Muscle layer of colon (tissue), 2 donors: Measurements from ENCODE around the gene SPEG.
A peak's percentile ranks its signal among the peaks of the same experiment; 100 is the strongest.
"Not testable (repeated sequence)": the region's sequence is repeated elsewhere in the genome, so short reads cannot be mapped to it uniquely, and the experiment has no call there.

Experiments
- H3K27ac ChIP-seq: one replicate; pipeline ENCODE4 v1.7.0; 2013; ENCODE audit warnings: low read depth, mild to moderate bottlenecking, low read length, moderate library complexity
- H3K27me3 ChIP-seq, 2 donors: one replicate each; pipeline ENCODE4 v1.7.0; 2013; ENCODE audit warnings: low read length in 2 of 2, mild to moderate bottlenecking in 2 of 2; ENCODE audit not compliant: insufficient read depth in 2 of 2, control insufficient read depth in 1 of 2
- H3K36me3 ChIP-seq: one replicate; pipeline ENCODE4 v1.7.0; 2013; ENCODE audit warnings: mild to moderate bottlenecking, low read length; ENCODE audit not compliant: insufficient read depth
- H3K4me1 ChIP-seq: one replicate; pipeline ENCODE4 v1.7.0; 2013; ENCODE audit warnings: mild to moderate bottlenecking, low read length; ENCODE audit not compliant: insufficient read depth
- H3K4me3 ChIP-seq, 2 donors: one replicate each; pipeline ENCODE4 v1.7.0; 2013; ENCODE audit warnings: low read length in 2 of 2, low read depth in 1 of 2, mild to moderate bottlenecking in 1 of 2, moderate library complexity in 1 of 2
- H3K9ac ChIP-seq: one replicate; pipeline ENCODE4 v1.7.0; 2013; ENCODE audit warnings: low read length
- H3K9me3 ChIP-seq: one replicate; pipeline ENCODE4 v1.7.0; 2013; ENCODE audit warnings: mild to moderate bottlenecking, low read length
- donor health status: abdominal sarcoma.
- donor health status: Adenocarcinoma of cecum.

SPEG gene

DNA sequence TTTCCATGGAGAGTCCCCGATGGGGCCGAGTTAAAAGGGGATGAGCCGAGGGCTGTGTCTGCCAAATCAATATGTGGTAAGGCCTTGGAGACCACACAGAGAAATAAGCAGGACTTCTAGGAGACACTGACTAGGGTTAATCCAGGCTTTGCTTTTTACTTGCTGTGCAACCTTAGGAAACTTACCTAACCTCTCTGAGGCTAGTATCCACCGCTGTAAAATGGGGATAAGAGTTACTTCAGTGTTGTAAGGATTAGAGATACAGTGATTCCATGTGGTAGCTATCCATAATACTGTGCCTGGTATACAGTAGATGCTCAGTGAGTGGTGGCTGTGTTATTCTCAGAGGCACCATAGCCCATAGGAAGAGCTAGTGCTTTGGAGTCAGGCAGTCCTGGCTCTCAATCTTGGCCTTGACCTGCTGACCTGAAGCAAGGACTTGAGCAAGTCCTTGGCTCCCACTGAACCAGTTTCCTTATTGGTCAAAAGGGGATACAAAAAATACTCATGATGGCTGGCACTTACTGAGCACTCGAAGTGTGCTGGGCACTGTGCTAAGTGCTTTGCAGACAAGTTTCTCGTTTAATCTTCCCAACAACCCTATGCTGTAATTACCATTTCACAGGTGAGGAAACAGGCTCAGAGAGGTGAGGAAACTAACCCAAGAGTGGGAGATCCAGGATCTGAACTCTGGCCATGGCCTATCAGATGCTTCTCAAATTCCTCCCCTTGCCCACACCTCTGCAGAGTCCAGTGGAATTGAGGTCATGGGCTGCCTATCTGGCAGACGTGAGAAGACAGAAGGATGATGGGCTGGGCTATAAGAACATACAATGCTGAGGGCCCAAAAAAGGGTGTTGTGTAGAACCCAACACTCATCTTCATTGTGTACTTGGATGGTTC, 28.4 kb upstream of the SPEG start:
- Histone ChIP-seq H3K27ac (peak overlapping the region; percentile 93), H3K4me3 (peak overlapping the region in 1 of 2 donors; percentile 50)

GRCh38 chr2:219406861-219407230, 27.8 kb upstream of the SPEG start:
- peak overlapping the region in 1 of 2 donors; percentile 35 for H3K4me3 ChIP-seq
- no peaks in the 10 kb centered on the region for H3K9me3 ChIP-seq
- no peaks in the 10 kb centered on the region for H3K27me3 ChIP-seq
- H3K4me1 ChIP-seq: peaks cover 73% of the 10 kb centered on the region
- H3K36me3 ChIP-seq: no peaks in the 10 kb centered on the region
- peak overlapping the region; percentile 75 for H3K9ac ChIP-seq
- H3K27ac ChIP-seq: peak overlapping the region; percentile 93

More for the DNA sequence above, 28.4 kb upstream of the SPEG start:
- Histone ChIP-seq H3K9me3 (no peaks in the 10 kb centered on the region), H3K36me3 (no peaks in the 10 kb centered on the region), H3K9ac (peak overlapping the region; percentile 75), H3K4me1 (peaks cover 73% of the 10 kb centered on the region), H3K27me3 (no peaks in the 10 kb centered on the region)

DNA sequence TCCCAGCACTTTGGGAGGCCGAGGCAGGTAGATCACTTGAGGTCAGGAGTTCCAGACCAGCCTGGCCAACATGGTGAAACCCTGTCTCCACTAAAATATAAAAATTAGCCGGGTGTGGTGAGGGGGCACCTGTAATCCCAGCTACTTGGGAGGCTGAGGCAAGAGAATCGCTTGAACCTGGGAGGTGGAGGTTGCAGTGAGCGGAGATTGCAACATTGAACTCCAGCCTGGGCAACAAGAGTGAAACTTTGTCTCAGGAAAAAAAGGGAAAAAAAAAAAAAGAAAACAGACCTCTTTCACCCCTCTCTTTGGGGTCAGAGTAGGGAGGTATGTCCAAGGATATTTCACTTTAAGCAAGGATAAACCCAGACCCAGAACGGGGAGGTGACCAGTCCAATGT, 27.3 kb upstream of the SPEG start:
- Histone ChIP-seq H3K4me1 (peaks cover 73% of the 10 kb centered on the region), H3K9ac (peak overlapping the region; percentile 37), H3K27ac (peak overlapping the region; percentile 93)
- H3K27me3 ChIP-seq, H3K9me3 ChIP-seq, H3K4me3 ChIP-seq, H3K36me3 ChIP-seq: not testable (repeated sequence)

GRCh38 chr2:219408204-219408603, 26.4 kb upstream of the SPEG start:
- peak overlapping the region; percentile 93 for H3K27ac ChIP-seq
- H3K9ac ChIP-seq: peak overlapping the region; percentile 37
- H3K27me3 ChIP-seq: no peaks in the 10 kb centered on the region
- H3K4me3 ChIP-seq: no peak overlapping the region
- H3K9me3 ChIP-seq: no peaks in the 10 kb centered on the region
- no peaks in the 10 kb centered on the region for H3K36me3 ChIP-seq
- peaks cover 70% of the 10 kb centered on the region for H3K4me1 ChIP-seq

DNA sequence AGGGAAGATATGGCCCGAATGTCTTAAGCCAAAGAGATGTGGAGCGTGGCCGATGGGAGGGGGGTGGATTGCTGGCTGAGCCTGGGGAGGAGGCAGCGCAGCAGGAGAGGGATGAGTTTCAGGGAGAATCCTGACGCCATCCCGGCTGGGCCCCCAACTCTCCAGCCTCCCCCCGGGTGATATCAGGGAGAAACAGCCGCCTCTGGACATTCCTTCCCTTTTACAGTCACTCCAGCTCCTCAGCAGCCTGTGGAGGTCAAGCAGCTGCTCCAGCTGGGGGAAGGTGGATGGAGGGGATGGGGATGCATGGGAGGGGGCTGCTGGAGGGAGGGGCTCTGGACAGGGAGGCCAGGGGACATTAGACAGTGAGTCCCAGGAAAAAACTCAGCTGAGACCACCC, 26.0 kb upstream of the SPEG start:
- no peak overlapping the region for H3K4me3 ChIP-seq
- peak overlapping the region; percentile 93 for H3K27ac ChIP-seq

DNA sequence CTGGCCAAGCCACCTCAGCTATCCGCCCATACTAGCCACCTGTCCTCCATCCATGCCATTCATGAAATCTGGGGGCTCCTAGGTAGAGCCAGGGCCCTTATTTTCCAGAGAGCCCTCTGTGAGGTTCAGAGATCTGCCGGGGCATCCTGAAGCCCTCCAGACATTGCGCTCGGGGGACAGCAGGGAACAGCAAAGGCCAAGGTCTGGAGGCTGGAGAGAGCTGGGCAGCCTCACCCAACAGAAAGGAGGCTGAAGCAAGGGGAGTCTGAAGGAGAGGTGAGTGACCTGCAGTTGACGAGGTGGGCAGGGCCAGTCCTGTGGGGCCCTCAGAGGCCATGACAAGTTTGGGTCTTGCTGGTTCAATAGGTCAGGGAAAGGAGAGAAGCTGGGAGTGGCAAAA, 25.0 kb upstream of the SPEG start:
- Histone ChIP-seq H3K9ac (peak overlapping the region; percentile 67), H3K9me3 (no peaks in the 10 kb centered on the region), H3K4me3 (no peak overlapping the region), H3K27me3 (no peaks in the 10 kb centered on the region), H3K36me3 (no peaks in the 10 kb centered on the region), H3K27ac (peak overlapping the region; percentile 93), H3K4me1 (peaks cover 56% of the 10 kb centered on the region)

More for the DNA sequence above, 26.0 kb upstream of the SPEG start:
- Histone ChIP-seq H3K9ac (peak overlapping the region; percentile 67), H3K36me3 (no peaks in the 10 kb centered on the region), H3K4me1 (peaks cover 65% of the 10 kb centered on the region), H3K27me3 (no peaks in the 10 kb centered on the region), H3K9me3 (no peaks in the 10 kb centered on the region)

- no peak overlapping the region for H3K9ac ChIP-seq
- H3K27ac ChIP-seq: peak overlapping the region; percentile 93
- no peaks in the 10 kb centered on the region for H3K9me3 ChIP-seq
- H3K4me1 ChIP-seq: peaks cover 54% of the 10 kb centered on the region
- H3K4me3 ChIP-seq: no peak overlapping the region
- no peaks in the 10 kb centered on the region for H3K36me3 ChIP-seq
- no peaks in the 10 kb centered on the region for H3K27me3 ChIP-seq
Observed at GRCh38 chr2:219410390-219410789, 24.3 kb upstream of the SPEG start.

GRCh38 chr2:219414857-219415256, 19.8 kb upstream of the SPEG start:
- Histone ChIP-seq H3K4me3 (no peak overlapping the region), H3K9ac (no peak overlapping the region), H3K9me3 (no peaks in the 10 kb centered on the region), H3K36me3 (peaks cover 8% of the 10 kb centered on the region), H3K27me3 (peaks cover 0 to 15% of the 10 kb centered on the region in 2 donors), H3K4me1 (peaks cover 31% of the 10 kb centered on the region), H3K27ac (peak overlapping the region; percentile 96)

DNA sequence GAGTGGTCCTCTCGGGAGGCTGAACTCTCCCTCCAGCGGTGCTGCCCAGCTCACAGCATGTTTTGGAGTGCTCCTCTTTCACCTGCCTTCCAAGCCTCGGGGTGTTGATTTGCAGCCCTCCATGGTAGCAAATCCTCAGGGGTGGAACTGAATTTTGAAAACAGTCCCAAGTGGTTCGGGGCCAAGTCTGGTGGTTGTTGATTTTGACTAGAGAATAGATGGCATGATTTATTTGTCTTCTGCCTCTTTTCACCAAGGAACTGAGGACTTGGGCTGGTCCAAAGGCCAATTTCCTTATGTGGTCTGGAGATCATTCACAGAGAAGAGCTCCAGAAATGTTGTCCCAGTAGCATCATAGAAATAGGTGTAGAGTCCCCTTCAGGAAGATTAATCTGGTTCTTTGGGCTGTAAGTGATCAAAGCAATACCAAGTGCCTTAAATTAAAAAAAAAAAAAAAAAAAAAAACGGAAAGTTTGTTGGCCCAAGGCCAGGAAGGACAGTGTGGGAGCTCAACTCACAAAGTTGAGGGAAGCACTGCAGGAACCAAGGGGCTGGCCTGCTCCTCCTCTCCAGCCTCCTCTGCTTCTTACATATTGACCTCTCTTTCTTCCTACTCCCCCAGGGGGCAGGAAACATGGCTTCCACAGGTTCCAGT, 18.9 kb upstream of the SPEG start:
- Histone ChIP-seq H3K27ac (peak overlapping the region; percentile 96), H3K36me3 (peaks cover 16% of the 10 kb centered on the region), H3K9me3 (no peaks in the 10 kb centered on the region), H3K4me1 (peaks cover 24% of the 10 kb centered on the region), H3K9ac (peak overlapping the region; percentile 69), H3K27me3 (peaks cover 0 to 15% of the 10 kb centered on the region in 2 donors), H3K4me3 (no peak overlapping the region)

DNA sequence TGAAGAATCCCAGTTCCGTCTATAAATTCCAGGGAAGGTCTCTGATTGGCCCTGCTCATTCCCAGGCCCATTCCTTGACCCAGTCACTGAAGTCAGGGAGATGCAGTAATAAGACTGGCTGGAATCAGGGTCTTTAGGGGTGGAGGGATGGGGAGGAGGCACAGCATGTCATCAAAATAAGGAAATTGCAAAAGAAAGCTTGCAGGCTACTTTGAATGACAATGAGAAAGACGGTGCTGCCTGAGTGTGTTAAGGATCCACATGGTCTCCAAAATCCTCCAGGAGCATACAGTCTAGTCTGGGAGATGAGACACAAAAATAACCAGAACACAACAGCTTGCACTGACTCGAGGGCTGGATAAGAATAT, 18.4 kb upstream of the SPEG start:
- Histone ChIP-seq H3K36me3 (peaks cover 21% of the 10 kb centered on the region), H3K4me3 (no peak overlapping the region), H3K9me3 (no peaks in the 10 kb centered on the region), H3K27me3 (peaks cover 0 to 15% of the 10 kb centered on the region in 2 donors), H3K27ac (peak overlapping the region; percentile 96), H3K4me1 (peaks cover 24% of the 10 kb centered on the region), H3K9ac (peak overlapping the region; percentile 69)

DNA sequence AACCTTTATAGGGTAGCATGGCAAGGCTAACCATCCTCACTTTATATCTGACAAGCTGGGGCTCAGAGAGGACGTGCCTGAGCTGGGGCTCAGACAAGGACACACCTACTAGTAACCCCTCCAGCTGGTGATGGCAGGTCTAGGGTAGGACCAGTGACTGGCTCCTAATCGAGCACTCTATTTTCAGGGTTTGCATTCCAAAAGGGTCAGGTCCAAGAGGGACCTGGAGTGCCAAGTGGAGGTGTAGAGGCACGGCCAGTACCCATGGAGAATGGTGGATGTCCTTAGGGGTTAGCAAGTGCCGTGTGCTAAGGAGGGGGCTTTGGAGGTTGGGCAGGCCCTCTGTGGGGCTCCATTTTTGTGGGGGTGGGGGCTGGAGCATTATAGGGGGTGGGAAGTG, 17.7 kb upstream of the SPEG start:
- Histone ChIP-seq H3K9ac (peak overlapping the region; percentile 69), H3K4me3 (no peak overlapping the region), H3K36me3 (peaks cover 27% of the 10 kb centered on the region), H3K4me1 (peaks cover 24% of the 10 kb centered on the region), H3K27ac (peak overlapping the region; percentile 96), H3K9me3 (no peaks in the 10 kb centered on the region), H3K27me3 (peaks cover 0 to 15% of the 10 kb centered on the region in 2 donors)
